Activated naive CD4-positive, alpha-beta T cell (primary cell): ENCODE measurements around the gene MKLN1.

Source experiments
- DNase-seq, 4 experiments: peaks; one replicate each; lab custom pipeline; 2025; lab: John Stamatoyannopoulos, UW

Gene MKLN1

GRCh38 chr7:131522325-131522930, 194.8 kb downstream of the MKLN1 start:
- DNase-seq = no peak

DNA sequence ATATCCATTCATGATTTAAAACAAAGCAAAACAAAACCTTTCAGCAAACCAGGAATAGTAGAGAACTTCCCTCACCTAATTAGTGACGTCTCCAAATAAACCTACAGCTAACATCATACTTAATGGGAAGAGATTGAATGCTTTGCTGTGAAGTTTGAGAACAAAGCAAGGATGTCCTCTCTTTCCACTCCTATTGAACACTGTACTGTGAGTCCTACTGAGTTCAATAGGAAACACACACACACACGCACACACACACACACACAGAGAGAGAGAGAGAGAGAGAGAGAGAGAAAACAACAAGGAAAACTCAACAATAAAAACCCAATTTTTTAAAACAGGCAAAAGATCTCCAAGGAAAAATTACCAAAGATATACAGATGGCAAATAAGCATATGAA, 196.4 kb downstream of the MKLN1 start:
- no peak for DNase-seq

- DNase-seq = no peak
Measured at GRCh38 chr7:131524703-131525102, 197.0 kb downstream of the MKLN1 start.

DNA sequence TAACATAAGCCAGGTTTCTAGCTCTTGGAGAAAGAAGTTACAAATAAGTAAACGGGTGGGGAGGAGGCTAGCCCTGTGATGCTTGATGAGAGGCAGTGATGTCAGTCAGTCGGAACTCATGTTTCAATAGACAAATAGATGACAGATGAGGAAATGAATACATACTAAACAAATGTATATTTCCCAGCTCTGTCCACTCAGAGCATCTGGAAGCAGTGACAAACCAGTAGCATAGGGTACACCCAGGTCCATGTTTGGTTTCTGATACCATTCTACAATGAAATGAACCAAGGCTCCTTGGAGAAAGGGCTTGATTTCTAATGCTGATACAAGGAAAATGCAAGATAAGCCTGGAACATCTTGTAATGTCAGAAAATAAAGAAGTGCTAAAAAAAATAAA, 198.1 kb downstream of the MKLN1 start:
- DNase-seq = no peak

GRCh38 chr7:131527456-131527855, 199.8 kb downstream of the MKLN1 start:
- no peak for DNase-seq

DNA sequence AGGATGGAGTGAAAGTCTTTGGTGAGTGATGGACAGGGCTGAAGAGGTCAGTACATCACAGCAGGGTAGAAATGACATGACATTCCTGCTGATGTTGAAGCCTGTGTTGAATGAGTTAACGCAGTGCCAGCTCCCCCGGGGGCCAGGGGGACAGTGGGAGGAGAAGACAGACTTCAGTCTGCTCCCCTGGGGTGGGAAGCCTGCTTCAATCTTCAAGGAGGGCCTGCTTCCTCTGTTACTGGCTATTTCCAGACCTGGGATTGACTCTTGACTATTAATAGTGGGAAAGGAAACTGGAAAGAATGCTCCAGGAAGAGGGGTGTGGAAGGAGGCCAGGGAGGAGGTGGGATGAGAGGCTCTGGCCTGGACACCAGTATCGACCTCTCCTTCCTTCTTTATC, 201.5 kb downstream of the MKLN1 start:
- no peak for DNase-seq

GRCh38 chr7:131529617-131530016, 201.9 kb downstream of the MKLN1 start:
- no peak for DNase-seq

- no peak for DNase-seq
Measured at GRCh38 chr7:131530137-131530536, 202.5 kb downstream of the MKLN1 start.

GRCh38 chr7:131532570-131533091, 205.0 kb downstream of the MKLN1 start:
- DNase-seq = no peak

GRCh38 chr7:131533151-131533559, 205.5 kb downstream of the MKLN1 start:
- DNase-seq = no peak

DNA sequence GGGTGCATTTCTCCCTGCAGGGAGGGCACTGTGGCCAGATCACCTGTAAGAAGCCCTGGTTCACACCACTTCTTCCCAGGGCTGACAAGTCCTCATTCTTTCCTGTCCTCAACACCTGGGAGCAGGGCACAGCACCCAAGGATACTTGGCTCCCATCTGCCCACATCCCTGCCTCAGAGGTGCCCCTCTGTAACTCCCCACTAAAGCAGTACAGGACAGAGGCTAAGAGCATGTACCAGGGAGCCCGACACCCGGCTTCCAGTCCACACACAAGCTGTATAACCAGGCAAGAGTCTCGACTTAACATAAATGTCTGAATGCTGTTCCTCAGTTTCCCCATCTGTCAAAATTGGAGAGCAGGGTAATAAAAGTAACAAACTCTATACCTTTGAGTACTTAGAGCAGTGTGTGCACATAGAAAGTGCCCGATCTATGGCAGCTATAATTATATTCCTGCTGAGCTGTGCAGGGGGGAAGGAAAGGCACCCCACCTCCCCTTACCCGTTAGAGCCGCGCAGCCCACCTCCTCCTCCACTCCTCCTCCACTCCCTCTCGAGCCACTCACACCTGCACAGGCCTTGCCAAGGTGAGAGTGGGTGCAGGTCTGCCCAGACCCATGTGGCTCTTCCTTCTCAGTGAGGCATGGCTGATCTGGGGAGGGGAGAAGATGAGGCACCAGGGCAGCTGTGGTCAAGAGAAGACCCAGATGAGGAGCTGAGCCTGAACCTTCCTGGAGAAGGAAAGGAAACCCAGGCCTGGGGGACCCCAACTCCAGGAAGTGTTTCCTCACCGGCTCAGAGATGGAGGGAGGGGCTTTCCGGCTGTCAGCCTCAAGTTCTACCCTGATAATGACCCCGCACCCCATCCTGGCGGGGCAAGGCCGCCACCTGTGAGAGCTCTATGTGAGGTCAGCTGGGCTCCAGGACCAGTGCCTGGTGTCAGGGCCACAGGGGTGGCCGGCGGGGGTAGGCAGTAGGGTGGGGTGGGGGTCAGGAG, 206.2 kb downstream of the MKLN1 start:
- DNase-seq = no peak

DNA sequence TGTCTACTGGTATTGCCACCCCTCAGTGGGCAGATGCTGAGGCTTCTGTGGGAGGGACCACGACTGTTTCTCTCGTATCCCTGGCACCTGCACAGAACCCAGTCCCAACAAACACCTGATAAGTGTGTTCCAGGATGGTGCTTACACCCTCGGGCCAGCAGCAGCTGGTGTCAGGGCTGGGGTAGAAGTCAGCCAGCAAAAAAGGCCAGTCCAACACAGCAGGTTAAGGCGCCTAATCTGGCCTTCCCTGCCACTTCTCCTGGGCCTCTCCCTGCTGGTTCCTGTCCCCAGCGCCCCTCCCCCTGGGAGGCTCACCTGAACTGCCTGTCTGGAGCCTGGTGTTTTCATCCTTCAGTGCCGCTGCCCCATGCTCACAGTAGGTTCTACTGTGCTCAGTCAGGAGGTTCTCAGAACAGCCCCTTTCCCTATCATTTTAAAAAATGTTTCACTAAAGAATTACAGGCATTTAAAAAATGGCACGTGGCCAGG, 208.7 kb downstream of the MKLN1 start:
- no peak for DNase-seq

DNA sequence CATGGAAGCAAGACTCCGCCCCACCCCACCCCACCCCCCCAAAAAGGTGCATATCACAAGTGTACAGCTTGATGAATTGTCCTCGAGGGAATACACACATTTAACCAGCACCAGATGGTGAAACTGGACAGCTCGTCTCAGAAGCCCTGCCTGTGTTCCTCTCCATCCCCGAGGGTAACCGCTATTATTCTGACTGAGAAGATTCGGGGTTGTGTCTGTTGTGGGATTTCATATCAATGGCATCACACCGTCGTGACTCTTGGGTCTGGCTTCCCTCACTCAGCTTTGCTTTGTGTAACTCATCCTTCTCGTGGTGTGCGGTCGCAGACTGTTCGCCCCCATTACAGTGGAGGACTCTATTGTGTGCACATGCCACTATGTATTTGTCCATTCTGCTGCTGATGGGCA, 209.9 kb downstream of the MKLN1 start:
- DNase-seq = no peak

DNA sequence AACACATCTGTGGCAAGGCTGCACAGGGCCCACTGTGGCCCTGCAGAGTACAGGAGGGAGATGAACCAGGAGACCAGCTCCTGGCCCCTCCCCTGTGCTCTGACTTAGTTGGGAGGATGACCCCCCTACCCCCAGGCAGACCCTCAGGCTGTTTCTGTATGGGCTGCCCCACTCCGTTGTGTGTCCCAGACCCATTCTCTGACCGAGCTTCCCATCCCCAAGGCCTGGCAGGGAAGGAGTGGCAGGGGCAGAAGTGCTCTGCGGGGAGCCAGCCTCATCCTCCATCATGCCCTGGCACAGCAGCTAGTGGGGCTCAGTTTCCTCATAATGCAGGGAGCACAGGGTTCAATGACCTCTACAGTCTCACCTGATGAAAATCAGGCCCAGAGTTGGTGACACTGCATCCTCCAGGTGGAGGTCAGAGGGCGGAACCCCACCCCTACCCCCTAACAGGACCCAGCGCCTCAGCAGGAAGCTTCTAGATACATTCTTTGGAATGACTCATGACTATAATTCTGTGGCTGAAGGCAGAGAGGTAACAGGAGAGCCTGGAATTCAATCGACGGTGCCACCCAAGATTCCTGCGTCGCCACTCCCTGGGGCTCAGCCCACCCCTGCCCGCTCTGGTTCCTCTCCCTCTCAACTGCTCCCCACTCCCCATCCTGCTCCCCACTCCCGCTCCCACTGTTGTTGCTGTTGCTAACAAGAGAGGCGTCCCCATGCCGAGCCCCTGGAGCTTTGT, 210.6 kb downstream of the MKLN1 start:
- DNase-seq = no peak

DNA sequence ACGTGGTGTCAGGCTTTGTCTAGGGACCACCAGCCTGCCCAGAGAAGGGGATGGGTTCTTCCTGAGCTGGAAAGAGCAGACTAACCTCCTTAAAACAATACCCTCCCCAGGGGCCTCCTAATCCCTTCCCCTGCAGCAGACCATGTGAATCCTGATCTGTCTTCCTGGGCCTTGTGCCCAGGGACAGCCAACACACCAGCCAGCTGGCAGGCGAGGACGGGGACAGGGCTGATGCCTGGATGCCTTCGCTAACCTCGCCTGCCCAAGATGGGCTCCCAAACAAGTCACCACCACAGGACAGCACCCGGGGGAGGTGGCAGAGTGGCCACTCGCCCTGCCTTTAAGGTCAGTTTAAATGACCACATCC, 211.1 kb downstream of the MKLN1 start:
- DNase-seq = no peak

DNA sequence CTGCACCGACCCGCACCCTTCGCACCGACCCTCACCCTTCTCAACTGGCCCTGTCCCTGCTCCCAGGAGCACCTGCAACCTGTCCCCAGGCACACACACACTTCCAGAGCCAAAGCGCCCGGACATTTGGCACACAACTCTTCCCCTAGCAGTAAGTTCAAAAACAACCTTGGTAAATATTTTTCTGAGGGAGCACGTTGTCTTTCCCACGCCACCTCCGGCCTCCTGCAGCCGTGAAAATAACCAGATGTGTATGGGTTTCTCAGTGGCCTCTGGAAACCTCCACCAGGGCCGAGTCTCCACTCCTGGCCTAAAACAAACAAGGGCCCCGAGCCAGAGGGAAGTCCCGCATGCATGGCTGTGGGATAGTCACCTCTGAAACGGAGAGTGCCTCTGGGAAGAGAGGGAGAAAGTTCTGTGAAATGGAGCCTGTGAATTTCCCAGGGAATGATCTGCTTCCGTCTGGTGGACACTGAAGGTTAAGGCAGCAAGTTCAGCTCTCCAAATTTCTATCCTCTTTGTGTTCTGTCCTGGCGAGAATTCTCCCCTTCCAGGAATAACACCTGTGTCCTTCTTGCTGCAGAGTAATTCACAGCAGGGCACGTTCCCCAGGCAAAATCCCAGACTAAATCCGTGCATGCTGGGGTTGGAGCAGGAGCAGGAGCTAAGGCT, 213.0 kb downstream of the MKLN1 start:
- DNase-seq = no peak

DNA sequence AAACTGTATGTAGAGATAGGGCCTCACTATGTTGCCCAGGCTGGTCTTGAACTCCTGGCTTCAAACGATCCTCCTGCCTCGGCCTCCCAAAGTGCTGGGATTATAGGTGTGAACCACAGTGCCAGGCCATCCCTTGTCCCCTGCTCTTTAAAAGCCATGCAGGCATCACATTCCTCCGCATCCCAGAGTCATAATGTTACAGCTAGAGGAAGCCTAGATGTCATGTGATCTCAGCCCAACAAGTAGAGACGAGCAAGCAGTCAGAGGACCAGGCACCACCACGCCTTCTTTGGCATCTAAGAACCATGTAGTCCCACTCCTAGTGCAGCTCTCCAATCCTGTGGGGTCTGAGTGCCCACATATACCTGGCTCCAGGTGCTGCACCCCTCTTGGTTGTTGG, 215.6 kb downstream of the MKLN1 start:
- DNase-seq = no peak

GRCh38 chr7:131544021-131544420, 216.3 kb downstream of the MKLN1 start:
- no peak for DNase-seq

- no peak for DNase-seq
Measured at GRCh38 chr7:131544449-131545301, 217.0 kb downstream of the MKLN1 start.

GRCh38 chr7:131546126-131546525, 218.4 kb downstream of the MKLN1 start:
- DNase-seq = no peak
